HG02588 (cell line): ENCODE measurements around the gene DHX30.
"Not testable (repeated sequence)": the region's sequence is repeated elsewhere in the genome, so short reads cannot be mapped to it uniquely, and the experiment has no call there.

Experiments
- ATAC-seq: cut with Tn5 transposase; IDR thresholded peaks from one replicate; pipeline ENCODE4 v1.9.1; 2021; ENCODE audit warnings: mild to moderate bottlenecking, moderate library complexity; ENCODE audit not compliant: unreplicated experiment

The DHX30 gene

GRCh38 chr3:47804577-47804976 is 1.6 kb downstream of the DHX30 start:
- no peak for ATAC-seq

- ATAC-seq, result no peak
Observed at GRCh38 chr3:47813551-47814177, 10.7 kb downstream of the DHX30 start.

- no peak for ATAC-seq
Observed at GRCh38 chr3:47817609-47818008, 14.7 kb downstream of the DHX30 start.

- peak; percentile 94 for ATAC-seq
Observed at GRCh38 chr3:47824541-47825473, 21.9 kb downstream of the DHX30 start.

GRCh38 chr3:47825590-47825989 is 22.7 kb downstream of the DHX30 start:
- no peak for ATAC-seq

GRCh38 chr3:47829482-47829881 is 26.5 kb downstream of the DHX30 start:
- not testable (repeated sequence) for ATAC-seq

GRCh38 chr3:47836986-47837385 is 34.0 kb downstream of the DHX30 start:
- no peak for ATAC-seq

GRCh38 chr3:47838503-47838902 is 35.6 kb downstream of the DHX30 start:
- no peak for ATAC-seq

GRCh38 chr3:47841786-47842349 is 38.9 kb downstream of the DHX30 start:
- no peak for ATAC-seq

GRCh38 chr3:47846186-47846879 is 43.4 kb downstream of the DHX30 start:
- no peak for ATAC-seq

GRCh38 chr3:47846880-47847248 is 43.9 kb downstream of the DHX30 start:
- no peak for ATAC-seq

GRCh38 chr3:47847260-47847659 is 44.3 kb downstream of the DHX30 start:
- ATAC-seq, result no peak

- no peak for ATAC-seq
Observed at GRCh38 chr3:47847801-47848518, 45.0 kb downstream of the DHX30 start.

GRCh38 chr3:47848599-47849117 is 45.7 kb downstream of the DHX30 start:
- no peak for ATAC-seq

GRCh38 chr3:47849186-47849698 is 46.3 kb downstream of the DHX30 start:
- ATAC-seq, result no peak

- ATAC-seq, result no peak
Observed at GRCh38 chr3:47849699-47850563, 47.0 kb downstream of the DHX30 start.

GRCh38 chr3:47850564-47851410 is 47.8 kb downstream of the DHX30 start:
- ATAC-seq, result no peak

GRCh38 chr3:47851888-47852603 is 49.1 kb downstream of the DHX30 start:
- no peak for ATAC-seq
